GM23248 (cell line): ENCODE data around the gene CCDC121.

Experiments
- EZH2 ChIP-seq: fragments of 200-600 bp; sonication (generic); IDR thresholded peaks from 2 replicates; pipeline ENCODE4 v1.6.1; 2018; ENCODE audit warnings: antibody characterized with exemption, mild to moderate bottlenecking; ENCODE audit not compliant: insufficient read depth, poor library complexity, severe bottlenecking
- EZH2phosphoT487 ChIP-seq: fragments of 200-600 bp; sonication (generic); IDR thresholded peaks from 2 replicates; pipeline ENCODE4 v1.6.1; 2018; ENCODE audit warnings: antibody characterized with exemption, moderate library complexity, mild to moderate bottlenecking, low read depth; ENCODE audit not compliant: insufficient read depth

DNA sequence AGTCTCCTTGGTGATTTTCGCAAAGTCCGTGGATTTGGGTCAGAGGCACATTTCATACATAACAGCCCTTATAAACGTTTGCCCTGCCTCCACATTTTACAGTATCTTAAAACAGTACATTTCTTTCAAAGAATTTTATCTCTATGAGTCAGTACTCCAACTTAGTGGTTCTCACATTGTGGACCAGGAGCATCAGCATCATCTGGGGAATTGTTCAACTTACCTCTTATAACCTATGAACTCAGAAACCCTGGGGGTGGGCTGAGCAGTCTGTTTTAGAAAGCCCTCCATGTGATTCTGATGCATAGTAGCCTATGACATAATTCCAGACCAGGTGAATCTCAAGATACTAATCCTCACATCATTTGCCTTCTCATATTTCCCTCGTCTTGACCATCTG is 22.2 kb upstream of the CCDC121 start:
- TF ChIP-seq EZH2phosphoT487 = no peak
- no peak for TF ChIP-seq EZH2
